ENCODE results near the gene CD300E. TPM values are rescaled to one million over a fixed set of nuclear protein-coding genes. Genes with fewer than 3 reads are reported as not detected.

The CD300E gene
- total RNA-seq, 1 experiment from 2014 or later = not detected

GRCh38 chr17:74566132-74566753 lies 57.3 kb downstream of the CD300E start:
- peak; percentile 46 for DNase-seq (ENCODE audit: low read depth)

- DNase-seq (ENCODE audit: low read depth) = no peak
Measured at GRCh38 chr17:74565126-74565525, 58.4 kb downstream of the CD300E start.

GRCh38 chr17:74563358-74563757 lies 60.2 kb downstream of the CD300E start:
- no peak for DNase-seq (ENCODE audit: low read depth)

GRCh38 chr17:74561586-74561985 lies 62.0 kb downstream of the CD300E start:
- no peak for DNase-seq (ENCODE audit: low read depth)

Other genes starting within 250 kb of the CD300E start
- 12.9 and 36.4 TPM in 2 replicates for gene GPRC5C, start 191.7 kb downstream of the CD300E start, total RNA-seq (2014; rRNA removed; shearing (Covaris generic))
- not detected in 2 replicates for gene CD300A, start 157.1 kb downstream of the CD300E start, total RNA-seq (2014; rRNA removed; shearing (Covaris generic))
- not detected in 2 replicates for gene CD300LB, start 92.3 kb downstream of the CD300E start, total RNA-seq (2014; rRNA removed; shearing (Covaris generic))
- 0.84 TPM in 1 of 2 replicates, not detected in the other for gene CD300C, start 77.6 kb downstream of the CD300E start, total RNA-seq (2014; rRNA removed; shearing (Covaris generic))
- gene CD300H, start 56.2 kb downstream of the CD300E start, total RNA-seq (2014; rRNA removed; shearing (Covaris generic)) = not detected in 2 replicates
- gene CD300LD, start 31.5 kb downstream of the CD300E start, total RNA-seq (2014; rRNA removed; shearing (Covaris generic)) = not detected in 2 replicates
- not detected in 2 replicates for gene CD300LF, start 89.2 kb upstream of the CD300E start, total RNA-seq (2014; rRNA removed; shearing (Covaris generic))
- gene RAB37, start 113.5 kb upstream of the CD300E start, total RNA-seq (2014; rRNA removed; shearing (Covaris generic)) = not detected in 2 replicates
- 63.1 and 80.7 TPM in 2 replicates for gene NHERF1, start 124.9 kb upstream of the CD300E start, total RNA-seq (2014; rRNA removed; shearing (Covaris generic))
- 18.4 and 18.5 TPM in 2 replicates for gene NAT9, start 152.6 kb upstream of the CD300E start, total RNA-seq (2014; rRNA removed; shearing (Covaris generic))
- gene GRIN2C, start 236.1 kb upstream of the CD300E start, total RNA-seq (2014; rRNA removed; shearing (Covaris generic)) = 0.02 TPM in 1 of 2 replicates, not detected in the other
- 4.6 and 6.5 TPM in 2 replicates for gene FDXR, start 249.3 kb upstream of the CD300E start, total RNA-seq (2014; rRNA removed; shearing (Covaris generic))

Measured in M059J (cell line).